ENCODE measurements around the gene KNDC1. TPM values are rescaled to one million over a fixed set of nuclear protein-coding genes. Genes with fewer than 3 reads are reported as not detected.
A peak's percentile ranks its signal among the peaks of the same experiment; 100 is the strongest.
"Not testable (repeated sequence)": the region's sequence is repeated elsewhere in the genome, so short reads cannot be mapped to it uniquely, and the experiment has no call there.

Gene KNDC1
- total RNA-seq: 1 to 10 TPM; 2.1 to 9.3 (median 3.5) TPM

GRCh38 chr10:133159950-133160825, at the start of gene KNDC1:
Gene KNDC1 (plus strand): TSS chr10:133160219. CDS start chr10:133160468, 249 bp downstream.
- H3K9me3 ChIP-seq: no peaks in the 10 kb centered on the region
- peak within 1 kb of the TSS; percentile 45 to 53 (median 47) for H3K4me3 ChIP-seq (replicated peaks in 1 of 3)
- H3K36me3 ChIP-seq: no peaks in the 10 kb centered on the region
- WGBS, 2 donors: 2% methylated on average over 10 of the region's 108 CpGs; no CpG with 5 or more reads in 1 of the 2 donors
- intact Hi-C loops (cut with DNase I): no loop called here
- peaks cover 9 to 27% of the 10 kb centered on the region in 2 donors for H3K4me1 ChIP-seq
- no peaks in the 10 kb centered on the region for H3K27me3 ChIP-seq
- peak within 1 kb of the TSS in 1 of 3 donors; percentile 36 for H3K27ac ChIP-seq
- DNase-seq: peak; percentile 50
- TF ChIP-seq CTCF (IDR thresholded peaks at IDR 0.05) (no peak), POLR2A (IDR thresholded peaks at IDR 0.05) (no peak)

GRCh38 chr10:133110609-133111275, 49.3 kb upstream of the KNDC1 start:
- Histone ChIP-seq H3K9me3 (no peaks in the 10 kb centered on the region), H3K27ac (no peak overlapping the region), H3K4me3 (replicated peaks in 1 of 3) (no peak overlapping the region), H3K4me1 (no peaks in the 10 kb centered on the region), H3K27me3 (no peaks in the 10 kb centered on the region), H3K36me3 (no peaks in the 10 kb centered on the region)
- intact Hi-C loops (cut with DNase I): no loop called here
- WGBS, 2 donors: 61 to 66% methylated on average over 3 to 6 of the region's 6 CpGs
- peak in 1 of 2 donors; percentile 8 for DNase-seq
- TF ChIP-seq POLR2A (IDR thresholded peaks at IDR 0.05): no peak
- TF ChIP-seq CTCF (IDR thresholded peaks at IDR 0.05): no peak

- H3K4me3 ChIP-seq (replicated peaks in 1 of 3); H3K27ac ChIP-seq; H3K27me3 ChIP-seq; H3K4me1 ChIP-seq; intact Hi-C loops (cut with DNase I); DNase-seq; H3K9me3 ChIP-seq; H3K36me3 ChIP-seq: not testable (repeated sequence)
- 18 to 22% methylated on average over 6 of the region's 7 CpGs for WGBS, 2 donors
Measured at GRCh38 chr10:133111640-133112039, 48.4 kb upstream of the KNDC1 start.

- DNase-seq: no peak
Measured at GRCh38 chr10:133113146-133113830, 46.7 kb upstream of the KNDC1 start.

More at GRCh38 chr10:133113146-133113830, 46.7 kb upstream of the KNDC1 start:
- intact Hi-C loops (cut with DNase I): no loop called here
- H3K27me3 ChIP-seq: no peaks in the 10 kb centered on the region
- TF ChIP-seq POLR2A (IDR thresholded peaks at IDR 0.05) (no peak), CTCF (IDR thresholded peaks at IDR 0.05) (no peak)
- WGBS, 2 donors: 90 to 92% methylated on average over 29 to 30 of the region's 31 CpGs
- no peaks in the 10 kb centered on the region for H3K36me3 ChIP-seq
- H3K4me1 ChIP-seq: no peaks in the 10 kb centered on the region
- H3K4me3 ChIP-seq (replicated peaks in 1 of 3): no peak overlapping the region
- H3K9me3 ChIP-seq: no peaks in the 10 kb centered on the region
- no peak overlapping the region for H3K27ac ChIP-seq
